Measurements from ENCODE around the gene TRPV3.
"Not testable (repeated sequence)": the region's sequence is repeated elsewhere in the genome, so short reads cannot be mapped to it uniquely, and the experiment has no call there.

The TRPV3 gene

DNA sequence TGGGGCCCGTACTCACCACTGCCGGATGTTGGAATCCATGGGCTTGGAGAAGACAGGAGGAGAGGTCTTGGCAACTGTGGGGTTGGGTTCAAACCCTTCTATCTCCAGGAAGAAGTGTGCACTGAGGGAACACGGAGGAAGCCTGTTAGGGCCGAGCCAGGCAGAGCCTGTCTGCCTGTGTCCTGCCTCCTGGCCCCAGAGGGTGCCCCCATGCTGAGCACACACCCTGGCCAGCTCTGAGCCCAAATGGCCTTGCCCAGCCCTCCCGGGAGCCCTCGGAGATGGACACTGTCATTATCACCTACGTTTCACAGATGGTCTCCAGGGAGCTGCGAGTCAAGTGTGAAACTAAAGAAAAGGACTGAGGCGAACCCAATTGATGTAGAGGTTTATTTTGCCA is 12.5 kb downstream of the TRPV3 start:
- no peak for DNase-seq

DNA sequence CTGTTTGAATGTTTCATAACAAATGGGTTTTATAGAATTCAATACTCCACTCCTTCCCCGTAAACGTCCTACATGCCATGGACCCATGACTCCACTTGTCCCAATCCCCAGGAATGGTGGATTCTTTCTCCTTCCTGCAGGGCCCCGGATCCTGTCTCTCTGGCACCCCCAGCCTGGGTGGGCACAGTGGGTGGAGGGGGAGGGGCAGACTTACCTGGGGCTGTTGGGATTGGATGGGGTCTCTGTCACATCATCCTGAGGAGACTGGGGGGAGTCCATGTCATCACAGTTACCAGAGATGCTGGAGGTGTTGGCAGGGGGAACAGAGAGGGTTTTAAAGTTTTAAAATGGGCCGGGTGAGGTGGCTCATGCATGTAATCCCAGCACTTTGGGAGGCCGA is 13.2 kb downstream of the TRPV3 start:
- no peak for DNase-seq

DNA sequence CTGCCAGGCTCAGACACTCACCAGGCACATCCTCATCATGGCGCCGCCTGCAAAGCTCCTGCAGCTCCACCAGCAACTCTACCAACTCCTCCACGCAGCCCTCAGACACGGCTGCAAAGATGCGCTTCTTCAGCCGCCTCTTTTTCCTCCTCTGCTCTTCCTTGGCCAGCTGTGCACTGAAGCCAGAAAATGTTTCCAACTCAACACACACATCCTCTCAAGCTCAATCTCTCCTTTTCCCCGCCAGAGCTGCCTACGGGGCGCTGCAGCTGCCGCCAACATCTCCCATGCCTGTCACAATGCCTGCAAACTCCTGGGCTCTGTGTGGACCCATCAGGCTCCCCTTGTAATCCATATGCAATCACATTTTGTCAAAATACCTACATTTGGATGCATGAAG is 14.2 kb downstream of the TRPV3 start:
- no peak for DNase-seq

DNA sequence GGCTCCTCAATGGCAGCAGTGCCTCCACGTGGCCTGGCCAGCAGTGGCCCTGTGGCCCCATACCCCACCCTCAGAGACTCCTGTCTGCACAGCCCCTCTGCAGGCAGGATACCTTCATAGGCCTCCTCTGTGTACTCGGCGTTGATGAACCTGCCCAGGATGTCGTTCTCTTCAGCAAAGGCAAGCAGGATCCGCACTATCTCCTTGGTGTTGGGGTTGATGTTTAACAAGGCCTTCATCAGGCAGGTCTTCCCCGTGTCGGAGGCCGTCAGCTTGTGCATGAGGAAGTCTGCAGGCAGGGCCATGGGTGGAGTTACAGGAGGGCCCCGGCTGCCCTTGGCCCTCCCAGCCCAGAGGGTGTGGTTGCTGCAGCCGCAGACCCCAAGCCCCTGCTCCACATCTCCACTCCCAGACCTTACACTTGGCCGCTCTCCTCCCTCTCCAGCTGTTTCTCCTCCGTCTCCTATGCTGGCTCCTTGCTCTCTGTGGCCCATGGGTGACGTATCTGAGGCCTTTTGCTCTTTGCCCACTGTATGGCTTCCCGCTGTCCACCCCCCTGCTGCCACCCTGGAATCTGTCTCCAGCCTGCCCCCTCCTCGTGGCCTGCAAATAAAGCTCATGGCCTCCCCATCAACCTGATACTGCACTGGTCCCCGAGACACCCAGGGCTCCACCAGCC is 15.1 kb downstream of the TRPV3 start:
- DNase-seq, result no peak

DNA sequence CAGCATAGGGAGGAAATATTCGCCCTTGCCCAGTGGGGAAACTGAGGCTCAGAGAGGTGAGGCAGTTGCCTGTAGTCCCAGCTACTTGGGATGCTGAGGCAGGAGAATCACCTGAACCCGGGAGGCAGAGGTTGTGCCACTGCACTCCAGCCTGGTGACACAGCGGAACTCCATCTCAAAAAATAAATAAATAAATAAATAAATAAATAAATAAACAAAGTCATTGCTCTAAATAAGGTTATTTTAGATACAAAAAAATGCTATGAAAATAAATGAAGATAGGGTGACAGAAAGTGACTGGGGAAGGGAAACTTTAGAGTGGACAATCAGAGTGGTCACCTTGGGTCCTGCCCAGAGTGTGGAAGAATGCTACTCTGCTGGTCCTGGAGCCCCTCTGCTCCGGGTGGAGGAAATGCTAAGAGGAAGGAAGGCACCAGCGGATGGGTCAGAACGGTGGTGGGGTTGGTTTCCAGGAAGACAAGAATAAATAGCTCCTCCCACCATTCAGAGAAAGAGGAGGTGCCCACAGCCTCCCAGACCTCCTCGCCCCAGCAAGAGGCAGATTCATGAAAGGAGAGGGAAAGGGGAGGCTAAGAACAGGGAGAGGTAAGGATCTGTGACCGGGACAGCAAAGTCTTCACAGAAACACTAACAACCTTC is 17.6 kb downstream of the TRPV3 start:
- no peak for DNase-seq

DNA sequence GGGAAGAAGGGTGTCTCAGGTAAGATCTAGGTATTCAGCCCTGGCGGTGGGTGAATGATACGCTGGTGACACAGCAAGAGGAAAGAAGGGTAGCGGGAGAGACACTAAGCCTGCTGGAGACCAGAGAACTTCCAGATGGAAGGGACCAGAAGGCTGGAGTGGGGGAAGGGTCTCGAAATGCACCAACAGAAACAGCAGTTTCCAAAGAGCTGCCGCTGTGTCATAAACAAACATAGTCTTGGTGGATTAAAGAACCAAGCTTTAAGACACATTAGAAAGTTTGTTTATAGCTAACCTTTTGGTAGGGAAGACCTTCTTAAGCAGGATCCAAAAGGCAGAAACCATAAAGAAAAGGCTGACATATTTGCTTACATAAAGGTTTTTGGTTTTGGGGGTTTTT is 20.9 kb downstream of the TRPV3 start:
- DNase-seq, result no peak

DNA sequence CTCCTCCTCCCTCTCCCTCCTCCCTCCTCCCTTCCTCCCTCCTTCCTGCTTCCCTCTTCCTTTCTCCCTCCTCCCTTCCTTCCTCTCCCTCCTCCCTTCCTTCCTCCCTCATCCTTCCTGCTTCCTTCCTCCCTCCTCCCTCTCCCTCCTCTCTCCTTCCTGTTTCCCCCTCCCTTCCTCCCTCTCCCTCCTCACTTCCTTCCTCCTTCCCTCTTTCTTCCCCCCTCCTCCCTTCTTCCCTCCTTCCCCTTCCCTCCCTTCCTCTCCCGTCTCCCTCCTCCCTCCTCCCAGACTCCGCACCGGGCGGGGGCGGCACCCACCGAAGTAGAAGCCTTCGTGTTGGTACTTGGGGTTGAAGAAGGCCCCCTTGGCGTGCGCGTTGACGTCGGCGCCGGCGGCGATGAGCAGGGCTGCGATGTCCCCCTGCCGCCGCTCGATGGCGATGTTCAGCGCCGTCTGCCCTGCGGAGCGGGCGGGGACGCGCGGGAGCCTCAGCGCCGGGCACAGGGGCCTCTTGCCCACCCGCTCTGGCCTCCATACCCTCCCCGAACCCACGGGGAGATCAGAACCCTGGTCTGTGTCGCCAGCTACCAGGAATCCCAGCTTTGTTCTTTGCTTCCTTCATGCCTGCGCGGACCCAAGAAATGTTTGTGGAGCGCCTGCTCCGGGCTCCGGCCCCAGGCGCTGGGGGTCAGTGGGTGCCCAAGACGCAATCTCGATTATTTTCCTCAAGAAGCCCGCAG is 22.2 kb downstream of the TRPV3 start:
- peak; percentile 53 to 55 for DNase-seq

DNA sequence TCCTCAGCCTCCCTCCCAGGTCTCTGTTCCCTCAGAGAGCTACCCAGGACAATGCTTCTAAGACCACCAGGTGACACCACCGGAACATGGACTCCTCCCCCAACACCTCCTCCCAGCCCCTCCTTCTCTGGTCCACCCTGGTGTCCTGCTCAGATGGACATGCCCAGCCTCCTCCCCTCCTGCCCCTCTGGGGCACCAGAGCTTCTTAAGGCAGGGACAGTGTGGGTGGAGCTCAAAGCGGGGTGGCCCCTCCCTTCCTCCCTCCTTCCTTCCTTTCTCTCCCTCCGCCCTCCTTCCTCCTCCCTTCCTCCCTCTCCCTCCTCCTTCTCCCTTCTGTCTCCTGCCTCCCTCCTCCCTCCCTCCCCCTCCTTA is 22.7 kb downstream of the TRPV3 start:
- DNase-seq, result no peak

DNA sequence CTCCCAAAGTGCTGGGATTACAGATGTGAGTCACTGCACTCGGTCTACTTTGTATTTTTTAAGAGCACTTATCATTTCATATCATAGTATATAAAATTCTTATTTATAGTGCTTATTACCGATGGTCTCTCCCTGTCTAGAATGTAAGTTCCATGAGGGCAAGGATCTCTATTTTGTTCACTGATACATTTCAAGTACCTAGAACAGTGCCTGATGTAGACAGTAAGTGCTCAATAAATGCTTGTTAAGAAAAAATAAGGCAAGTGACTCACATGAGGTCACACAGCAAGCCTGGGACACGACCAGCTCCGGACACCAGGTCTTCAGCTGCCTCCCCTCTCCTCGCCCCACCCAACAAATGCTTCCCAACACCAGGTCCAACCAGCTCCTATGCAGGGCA is 23.9 kb downstream of the TRPV3 start:
- no peak for DNase-seq

DNA sequence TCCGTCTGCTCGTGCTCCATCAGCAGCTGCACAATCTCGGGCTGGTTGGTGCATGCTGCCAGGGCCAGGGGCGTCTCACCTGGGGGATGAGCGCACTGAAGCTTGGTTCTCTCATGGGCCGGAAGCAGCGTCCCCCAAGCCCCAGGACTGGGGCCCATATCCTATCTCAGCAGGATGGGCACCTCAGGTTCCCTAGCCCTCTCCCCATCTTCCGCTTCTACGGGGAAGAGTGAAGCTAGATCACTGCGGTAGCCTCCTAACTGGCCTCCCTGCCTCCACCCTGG is 24.8 kb downstream of the TRPV3 start:
- DNase-seq, result no peak

DNA sequence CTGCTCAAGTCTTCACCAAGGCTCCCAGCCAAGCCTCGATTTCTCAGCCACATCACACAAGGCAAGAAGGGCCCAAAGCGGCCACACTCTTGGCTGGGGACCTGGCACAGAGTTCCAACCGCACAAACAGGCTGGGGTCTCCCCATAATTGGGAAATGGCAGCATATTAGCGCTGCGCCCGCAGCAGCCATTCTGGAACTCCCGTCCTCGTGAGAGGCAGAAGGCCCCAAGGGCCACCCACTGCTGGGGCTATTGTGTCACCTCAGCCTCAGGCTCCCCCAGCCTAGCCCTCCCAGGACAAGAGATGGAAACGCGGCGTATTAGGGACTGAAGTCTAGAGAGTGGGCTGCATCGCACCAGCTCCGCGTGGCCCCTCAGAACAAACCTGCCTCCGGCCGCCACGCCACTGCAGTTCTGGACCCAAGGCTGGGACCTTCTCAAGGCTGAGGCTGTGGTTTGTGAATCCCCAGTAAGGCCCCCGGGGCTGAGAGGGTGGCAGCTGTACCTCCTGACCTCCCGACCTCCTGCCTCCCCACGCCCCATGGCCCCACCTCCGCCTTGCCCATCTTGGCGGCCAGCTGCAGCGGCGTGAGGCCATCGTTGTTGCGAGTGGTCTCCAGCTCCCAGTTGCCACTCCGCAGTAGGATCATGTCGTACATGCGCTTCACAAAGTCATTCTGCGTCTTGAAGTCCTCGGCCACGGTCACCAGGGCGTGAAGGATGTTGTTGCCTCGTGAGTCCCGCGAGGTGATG is 25.3 kb downstream of the TRPV3 start:
- DNase-seq, result no peak

DNA sequence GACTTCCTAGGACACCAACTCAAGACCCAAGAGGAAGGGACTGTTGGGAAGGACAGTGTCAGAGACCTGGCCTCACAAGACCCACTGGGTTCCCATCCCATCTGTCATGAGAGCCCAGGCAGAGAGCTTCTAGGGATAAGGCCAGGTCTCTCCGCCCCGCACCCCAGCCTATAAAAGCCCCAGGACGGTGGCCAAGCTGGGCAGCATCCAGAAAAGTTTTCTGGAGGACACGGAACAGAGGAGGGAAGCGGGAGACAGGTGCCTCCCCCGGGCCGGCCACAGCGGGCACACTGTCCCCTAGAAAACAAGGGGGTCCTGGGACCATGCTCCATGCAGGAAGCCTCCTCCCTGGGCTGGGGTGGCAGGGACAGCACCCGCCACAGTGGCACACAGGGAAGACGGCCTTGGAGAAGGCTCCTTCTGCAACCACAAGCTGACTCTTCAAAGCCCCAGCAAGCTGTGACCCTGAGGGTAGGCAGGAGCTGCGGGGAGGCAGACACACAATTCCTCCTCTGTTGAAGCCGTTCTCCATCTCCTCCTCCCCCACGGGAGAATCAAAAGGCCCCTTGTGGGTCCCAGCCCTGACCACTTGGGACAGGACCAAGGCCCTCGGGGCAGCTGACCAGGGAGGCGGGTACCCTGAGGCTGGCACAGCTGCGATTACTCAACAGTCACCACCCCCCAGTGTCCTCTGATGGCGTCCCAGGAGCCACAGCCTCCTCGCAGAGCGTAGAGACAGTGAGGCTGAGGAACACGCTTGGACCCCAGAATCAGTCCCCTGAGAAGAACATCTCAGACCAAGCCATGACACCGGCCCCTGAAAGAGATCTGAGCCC is 26.1 kb downstream of the TRPV3 start:
- DNase-seq, result no peak

DNA sequence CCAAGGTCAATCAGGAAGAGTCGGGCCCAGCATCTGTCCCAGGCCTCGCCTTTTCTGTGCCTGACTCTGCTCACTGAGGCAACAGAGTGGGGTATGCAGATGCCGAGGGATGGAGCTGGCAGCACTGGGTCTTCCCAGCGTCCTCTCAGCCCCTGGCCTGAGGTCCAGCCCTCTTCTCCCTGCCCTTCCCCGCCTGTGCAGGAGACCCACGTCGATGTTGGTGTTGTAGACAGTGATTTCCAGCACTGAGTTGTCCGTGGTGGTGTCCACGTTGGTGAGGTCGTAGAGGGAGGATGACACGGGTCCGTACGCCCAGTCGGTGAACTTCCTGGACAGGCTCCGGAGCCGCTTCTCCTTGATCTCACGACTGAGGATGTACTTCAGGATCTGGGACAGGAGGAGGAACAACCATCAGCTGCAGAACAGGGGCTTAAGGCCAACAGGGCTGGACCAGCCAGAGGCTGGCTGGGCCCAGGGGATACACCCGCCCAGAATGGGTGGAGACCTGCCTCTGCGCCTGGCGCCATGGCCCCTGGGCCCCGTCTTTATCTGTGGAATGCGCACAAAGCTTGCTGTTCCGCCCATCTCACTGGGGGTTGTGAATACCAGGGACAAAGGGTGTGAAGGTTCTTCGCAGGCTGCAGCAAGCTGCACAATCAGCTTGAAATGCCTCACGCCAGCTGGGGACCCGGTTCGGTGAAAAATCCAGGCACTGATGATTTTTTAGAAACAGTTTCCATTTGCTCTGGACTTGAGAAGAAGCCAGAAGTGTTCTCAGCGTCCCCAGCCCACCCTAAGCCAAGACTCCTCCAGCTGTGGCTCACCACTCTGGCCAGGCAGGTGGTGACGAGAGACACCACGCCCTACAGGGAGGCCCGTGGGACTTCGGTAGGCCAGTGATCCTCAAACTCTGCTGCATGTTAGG is 27.5 kb downstream of the TRPV3 start:
- DNase-seq, result no peak

DNA sequence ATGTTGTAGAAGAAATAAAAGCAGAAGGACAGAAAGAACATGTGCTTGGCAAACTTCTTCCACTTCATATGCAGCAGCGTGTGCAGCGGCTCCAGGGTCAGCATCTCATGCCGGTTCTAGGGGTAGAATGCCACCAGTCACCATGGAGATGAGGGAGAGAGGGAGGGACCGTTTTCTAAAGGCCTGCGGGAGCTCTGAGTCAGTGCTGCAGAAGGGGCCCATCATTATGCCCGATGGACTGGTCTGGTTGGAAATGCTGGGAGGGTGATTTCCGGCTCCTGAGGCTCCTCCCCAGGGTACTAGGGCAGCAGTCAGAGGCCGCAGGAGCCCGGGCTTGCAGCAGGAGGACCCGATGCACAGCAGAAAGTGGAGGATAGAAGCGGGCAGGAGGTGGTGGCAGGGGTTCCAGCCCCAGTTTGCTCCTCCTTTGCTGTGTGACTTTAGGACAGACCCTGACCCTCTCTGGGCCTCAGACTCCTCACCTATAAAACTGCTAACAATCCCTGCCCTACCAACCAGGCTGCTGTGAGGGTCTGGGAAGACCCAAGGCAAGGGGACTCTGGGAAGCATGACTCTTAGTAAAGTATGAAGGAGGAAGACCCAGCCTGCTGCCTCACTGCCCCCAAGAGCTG is 28.6 kb downstream of the TRPV3 start:
- DNase-seq, result no peak

DNA sequence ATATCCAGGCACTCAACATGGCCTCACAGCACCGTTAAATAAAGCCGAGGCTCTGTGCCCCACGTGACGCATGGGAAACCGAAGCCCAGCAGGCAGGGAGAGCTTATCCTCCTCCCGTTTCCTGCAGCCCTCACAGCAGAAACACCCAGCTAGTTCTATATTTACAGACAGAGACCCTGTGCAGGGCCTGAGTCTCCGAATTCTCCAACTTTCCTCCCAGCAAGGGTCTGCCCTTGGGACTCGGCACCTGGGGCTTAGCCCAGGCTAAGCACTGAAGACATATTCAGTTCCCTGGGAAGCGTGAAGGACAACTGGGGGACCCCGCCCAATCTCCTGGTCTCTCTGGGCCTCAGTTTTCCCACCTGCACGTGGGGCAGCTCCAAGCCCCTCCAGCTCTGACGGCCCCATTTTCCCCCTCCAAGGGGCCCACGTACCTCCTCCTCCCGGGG is 29.2 kb downstream of the TRPV3 start:
- DNase-seq, result no peak

DNA sequence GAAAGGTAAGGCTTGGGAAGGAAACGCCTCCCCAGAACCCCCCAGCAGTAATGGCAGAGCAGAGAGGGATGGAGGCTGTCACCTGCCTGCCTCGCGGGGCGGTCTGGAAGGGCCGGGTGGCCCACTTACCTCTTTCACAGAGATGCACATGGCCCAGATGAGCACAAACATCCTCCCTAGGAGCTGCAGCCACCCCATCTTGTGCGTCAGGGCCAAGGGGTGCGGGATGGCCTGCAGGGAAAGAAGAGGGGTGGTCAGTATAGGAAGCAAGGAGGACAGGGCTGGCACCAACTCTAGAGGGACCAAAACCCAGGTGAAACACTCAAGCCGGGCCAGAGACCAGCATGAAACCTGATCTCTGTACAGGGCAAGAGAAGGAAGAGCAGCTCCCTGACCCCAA is 29.7 kb downstream of the TRPV3 start:
- no peak for DNase-seq

DNA sequence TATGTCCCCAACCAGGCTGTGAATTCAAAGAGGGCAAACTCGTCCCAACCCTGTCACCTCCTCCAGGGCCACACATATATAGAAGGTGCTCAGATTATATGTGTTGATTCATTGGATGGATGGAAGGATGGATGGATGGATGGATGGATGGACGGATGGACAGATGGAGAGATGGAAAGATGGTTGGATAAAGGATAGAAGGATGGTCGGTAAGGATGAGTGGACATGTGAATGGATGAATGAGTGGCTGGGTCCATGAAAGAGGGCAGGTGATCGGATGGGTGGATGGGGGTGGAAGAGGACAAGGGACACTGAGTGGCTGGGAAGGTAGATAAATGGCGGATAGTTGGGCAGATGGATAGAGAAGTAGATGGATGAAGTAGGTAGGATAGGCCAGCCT is 30.1 kb downstream of the TRPV3 start:
- no peak for DNase-seq

DNA sequence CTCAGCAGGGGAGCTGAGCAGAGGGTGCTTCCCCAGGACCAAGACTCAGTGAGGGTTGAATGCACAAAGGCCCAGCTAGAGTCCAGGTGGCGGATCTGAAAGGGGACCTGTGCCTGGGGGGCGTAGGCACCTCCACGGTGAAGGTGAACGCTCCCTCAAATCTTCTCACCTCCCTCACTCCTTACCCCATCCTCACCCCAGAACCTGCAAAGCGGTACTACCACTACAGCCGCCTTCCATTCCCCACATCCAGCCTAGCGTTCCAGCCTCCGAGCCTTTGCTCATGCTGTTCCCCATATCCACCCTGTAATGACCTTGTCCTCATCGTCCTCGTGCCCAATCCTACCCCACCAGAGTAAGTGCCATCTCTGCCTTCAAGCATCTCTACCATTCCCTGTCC is 30.6 kb downstream of the TRPV3 start:
- no peak for DNase-seq

DNA sequence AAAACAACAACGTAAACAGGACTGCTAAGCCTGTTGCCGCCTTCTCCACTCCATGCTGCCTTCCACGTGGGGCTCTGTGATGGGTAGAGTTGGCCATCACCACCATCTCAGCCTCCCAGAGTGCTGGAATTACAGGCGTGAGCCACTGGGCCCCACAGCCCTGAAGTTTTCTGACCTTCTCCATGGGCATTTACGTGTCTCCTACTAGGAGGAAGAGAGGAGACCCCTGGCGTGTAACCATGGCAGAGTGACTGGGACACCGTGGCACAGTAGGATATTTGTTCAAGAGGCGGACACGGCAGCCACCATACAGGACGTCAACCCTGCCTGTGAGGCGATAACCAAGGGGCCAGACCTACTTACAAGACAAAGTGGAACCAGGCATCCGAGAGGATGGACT is 31.1 kb downstream of the TRPV3 start:
- no peak for DNase-seq

DNA sequence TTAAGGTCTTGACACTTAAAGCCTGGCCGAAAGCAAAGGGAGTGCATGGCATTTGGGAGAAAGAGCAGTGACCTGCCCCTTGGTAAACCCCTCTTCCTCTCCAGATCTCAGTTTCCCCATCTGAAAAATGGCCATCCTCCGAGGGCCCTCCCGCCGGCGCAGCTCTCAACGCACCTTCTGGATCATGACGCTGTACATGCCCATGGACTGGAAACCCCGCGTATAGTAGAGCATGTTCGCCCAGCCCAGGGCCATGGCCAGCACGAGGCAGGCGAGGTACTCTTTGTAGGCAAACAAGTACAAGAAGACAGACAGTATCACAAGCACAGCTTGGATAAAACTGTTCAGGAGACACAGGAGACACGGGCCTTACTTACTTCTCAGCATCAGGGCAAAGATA is 33.6 kb downstream of the TRPV3 start:
- DNase-seq, result no peak

DNA sequence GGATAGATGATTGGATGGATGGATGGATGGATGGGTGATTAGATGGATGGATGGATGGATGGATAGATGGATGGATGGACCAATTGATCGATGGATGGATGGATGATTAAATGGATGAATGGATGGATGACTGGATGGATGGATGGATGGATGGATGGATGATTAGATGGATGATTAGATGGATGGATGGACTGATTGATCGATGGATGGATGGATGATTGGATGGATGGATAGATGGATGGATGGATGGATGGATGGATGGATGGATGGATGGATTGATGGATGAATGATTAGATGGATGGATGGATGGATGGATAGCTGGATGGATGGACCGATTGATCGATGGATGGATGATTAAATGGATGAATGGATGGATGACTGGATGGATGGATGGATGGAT is 38.1 kb downstream of the TRPV3 start:
- DNase-seq, result not testable (repeated sequence)
